Heart right ventricle (tissue), 16 donors: ENCODE results near the gene UST. TPM values are rescaled to one million over a fixed set of nuclear protein-coding genes. Genes with fewer than 3 reads are reported as not detected.

Experiments used
- ATAC-seq, 8 donors: fragments of 200-7000 bp; cut with Tn5 transposase; one replicate each; pipeline ENCODE4 v1.9.1; 2020; ENCODE audit warnings: mild to moderate bottlenecking in 8 of 8, moderate library complexity in 8 of 8, moderate number of reproducible peaks in 1 of 8
- DNase-seq, 2 donors: peaks; one replicate each; pipeline ENCODE4 v3.0.0-alpha.2; 2020
- H3K27ac ChIP-seq, 10 donors: fragments of 200-600 bp; sonication (generic) in 2 of 10; one replicate each; pipeline versions ENCODE4 v1.5.0 to v1.8.0; 2020 to 2022; ENCODE audit warnings: mild to moderate bottlenecking in 3 of 10
- H3K27me3 ChIP-seq, 7 donors: fragments of 200-600 bp; one replicate each; pipeline ENCODE4 v1.8.0; 2021 to 2022; ENCODE audit warnings: mild to moderate bottlenecking in 2 of 7
- H3K36me3 ChIP-seq, 9 donors: fragments of 200-600 bp; sonication (generic) in 1 of 9; one replicate each; pipeline versions ENCODE4 v1.5.0 to v1.8.0; 2020 to 2022; ENCODE audit warnings: mild to moderate bottlenecking in 2 of 9
- H3K4me1 ChIP-seq, 9 donors: fragments of 200-600 bp; sonication (generic) in 1 of 9; one replicate each; pipeline versions ENCODE4 v1.5.0 to v1.8.0; 2020 to 2022; ENCODE audit warnings: mild to moderate bottlenecking in 4 of 9
- H3K4me3 ChIP-seq, 10 donors: fragments of 200-600 bp; sonication (generic) in 2 of 10; one replicate each; pipeline versions ENCODE4 v1.5.0 to v1.8.0; 2020 to 2022; ENCODE audit warnings: mild to moderate bottlenecking in 7 of 10, moderate library complexity in 2 of 10
- H3K9me3 ChIP-seq, 11 donors: fragments of 200-600 bp in 10 of 11; sonication (generic) in 2 of 11; one replicate each; pipeline versions ENCODE4 v1.5.0 to v1.8.0; 2013 to 2022; ENCODE audit warnings: mild to moderate bottlenecking in 2 of 11, control low read depth in 1 of 11, moderate library complexity in 1 of 11
- CTCF ChIP-seq, 9 donors: fragments of 200-600 bp; sonication (generic) in 2 of 9; IDR thresholded peaks; one replicate each; pipeline versions ENCODE4 v1.5.0 to v1.8.0; 2021 to 2022; ENCODE audit warnings: antibody characterized with exemption in 9 of 9, mild to moderate bottlenecking in 5 of 9, moderate library complexity in 1 of 9
- WGBS, 2 donors: extraction: QIAGEN DNeasy Blood & Tissue Kit; methylation state at CpG; one replicate each; pipeline ENCODE4 v1.1.7; 2013; ENCODE audit warnings: inconsistent platforms in 1 of 2; 5-methylcytosine and 5-hydroxymethylcytosine counted together
- intact Hi-C, 10 donors: fragments of 100-400 bp; cut with DNase I; formaldehyde crosslinking; loops; one replicate each; pipeline versions ENCODE4 v1.11.1 to v1.14.2; 2022
- polyA plus RNA-seq, 2 donors: library from polyadenylated mRNA; stranded (reverse); fragments of 200-250 nt; gene quantifications; one replicate each; pipeline ENCODE4 v1.2.3, GENCODE V29; 2013
- total RNA-seq, 10 donors: library from RNA; stranded (reverse); fragmentation: NEBNext Ultra II Directional in 3 of 10; extraction: Animal tissue kit (Norgen Biotek cat#: 25700) in 3 of 10; gene quantifications; one replicate each; pipeline versions ENCODE4 v1.2.1 to v1.2.4, GENCODE V29; 2021 to 2023
- donor health status: Arrhythmogenic right ventricular cardiomyopathy.
- donor health status: ischemic (EF 13 %, LVEDD 7.1; RV severe dilation, severe dysfunction).
- donor health status: healthy with polysubstance abuse.
- donor health status: DM: no; HTN: yes; CAD: no.
- donor health status: DM: no; HTN: no; CAD: no.
- donor health status: ischemic (EF 25% LVEDD 6.9; RV normal size, moderate dysfunction).
- donor health status: ischemic (EF 25% LVEDD 5.7; RV mildly dilated, moderate dysfunction).
- donor health status: healthy.
- donor health status: DM: yes; HTN: yes; CAD: no.
- donor health status: Ischemic cardiomyopathy.
- donor health status: ischemic (EF 35%, LVEDD 5.7; RV mildly dilated, moderate dysfunction).
- donor health status: nonischemic (EF 11% LVEDD 7.7; RV severe dilation, severe dysfunction).
- donor health status: DM: yes; HTN: yes; CAD: no.
- donor health status: PGD.
- donor health status: ischemic (EF 29% LVEDD 5.4; RV normal size, mild dysfunction).
- donor health status: nonischemic (EF 23%, LVEDD 6.1; RV moderate dilation, normal function).

UST gene
- total and polyA plus RNA-seq, 12 donors: 1.6 to 4.1 (median 2.3) TPM

GRCh38 chr6:148983966-148984365 is 237.1 kb downstream of the UST start:
- DNase-seq: no peak
- no peak for ATAC-seq
- Histone ChIP-seq H3K9me3 (no peaks in the 10 kb centered on the region), H3K27me3 (no peaks in the 10 kb centered on the region), H3K36me3 (no peaks in the 10 kb centered on the region), H3K4me1 (peaks cover 0 to 4% (median 0%) of the 10 kb centered on the region in 9 donors), H3K27ac (no peak overlapping the region), H3K4me3 (no peak overlapping the region)
- intact Hi-C loops: no loop called here
- TF ChIP-seq CTCF (IDR thresholded peaks at IDR 0.05): no peak
- WGBS, 2 donors: 78 to 82% methylated on average over 2 of the region's 2 CpGs

- H3K27ac ChIP-seq: no peak overlapping the region
- H3K27me3 ChIP-seq: no peaks in the 10 kb centered on the region
- H3K4me1 ChIP-seq: peaks cover 0 to 5% (median 0%) of the 10 kb centered on the region in 9 donors
- TF ChIP-seq CTCF (IDR thresholded peaks at IDR 0.05): no peak
- no peaks in the 10 kb centered on the region for H3K9me3 ChIP-seq
- H3K4me3 ChIP-seq: no peak overlapping the region
- intact Hi-C loops: no loop called here
- ATAC-seq: no peak
- WGBS, 2 donors: 74 to 77% methylated on average over 4 of the region's 4 CpGs
- no peak for DNase-seq
- H3K36me3 ChIP-seq: no peaks in the 10 kb centered on the region
Measured at GRCh38 chr6:148984531-148985056, 237.8 kb downstream of the UST start.

GRCh38 chr6:148985499-148985898 is 238.7 kb downstream of the UST start:
- ATAC-seq: no peak
- intact Hi-C loops: no loop called here
- 93 to 97% methylated on average over 4 of the region's 4 CpGs for WGBS, 2 donors

GRCh38 chr6:148986608-148987007 is 239.8 kb downstream of the UST start:
- H3K4me1 ChIP-seq: peaks cover 0 to 9% (median 0%) of the 10 kb centered on the region in 9 donors
- 89 to 97% methylated on average over 3 of the region's 3 CpGs for WGBS, 2 donors
- no peak for TF ChIP-seq CTCF (IDR thresholded peaks at IDR 0.05)
- intact Hi-C loops: no loop called here
- H3K9me3 ChIP-seq: no peaks in the 10 kb centered on the region
- ATAC-seq (no peak), DNase-seq (no peak)
- no peaks in the 10 kb centered on the region for H3K36me3 ChIP-seq
- no peak overlapping the region for H3K27ac ChIP-seq
- no peaks in the 10 kb centered on the region for H3K27me3 ChIP-seq
- no peak overlapping the region for H3K4me3 ChIP-seq

More at GRCh38 chr6:148985499-148985898, 238.7 kb downstream of the UST start:
- DNase-seq: no peak
- Histone ChIP-seq H3K4me1 (peaks cover 0 to 4% (median 0%) of the 10 kb centered on the region in 9 donors), H3K27ac (no peak overlapping the region), H3K4me3 (no peak overlapping the region), H3K9me3 (no peaks in the 10 kb centered on the region), H3K36me3 (no peaks in the 10 kb centered on the region), H3K27me3 (no peaks in the 10 kb centered on the region)
- TF ChIP-seq CTCF (IDR thresholded peaks at IDR 0.05): no peak
